ENCODE data around the gene CFAP99.

The CFAP99 gene

DNA sequence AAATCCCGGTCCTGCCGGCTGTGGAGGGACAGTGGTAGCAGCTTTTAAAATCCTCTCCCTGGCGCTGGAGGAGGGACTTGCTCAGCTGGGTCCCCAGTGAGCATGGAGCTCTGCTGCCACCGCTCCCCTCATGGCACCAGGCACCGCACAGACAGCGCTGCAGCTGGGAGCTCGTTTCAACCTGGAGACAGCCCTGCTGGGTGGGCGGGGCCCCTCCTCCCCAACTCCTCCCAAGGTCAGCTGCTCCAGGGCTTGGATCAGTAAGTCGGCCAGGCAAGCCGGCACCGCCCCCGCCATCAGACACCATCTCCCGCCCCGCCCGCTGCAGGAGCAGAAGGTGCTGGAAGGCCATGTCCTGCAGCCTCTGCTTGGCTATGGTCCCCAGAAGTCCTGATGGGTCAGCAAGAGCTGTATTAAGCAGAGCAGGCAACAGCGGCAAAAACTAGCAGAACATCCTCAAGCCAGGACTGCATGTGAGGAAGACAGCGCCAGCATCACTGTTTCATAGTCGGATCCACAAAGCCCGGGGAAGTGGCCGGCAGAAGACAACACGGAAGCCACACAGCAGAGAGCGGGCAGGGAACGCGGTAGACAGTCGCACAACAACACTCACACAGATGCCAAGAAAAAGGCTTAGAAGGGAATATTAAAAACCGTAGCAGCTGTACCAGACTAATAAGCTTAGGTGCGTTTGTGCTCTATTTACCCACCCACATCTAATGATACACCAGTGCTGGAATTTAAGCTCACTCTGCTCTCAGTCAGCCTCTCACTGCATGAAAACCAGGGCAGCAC lies 16.5 kb upstream of the CFAP99 start:
- Histone ChIP-seq H3K9ac (no peak overlapping the region), H3K79me2 (ENCODE audit: insufficient read depth, low read depth) (no peaks in the 10 kb centered on the region), H3K36me3 (ENCODE audit: insufficient read depth) (no peaks in the 10 kb centered on the region), H3K4me3 (IDR thresholded peaks at IDR 0.05; ENCODE audit: insufficient read depth, low read depth, low read length) (no peak overlapping the region), H3K27me3 (ENCODE audit: insufficient read depth, low read depth) (no peaks in the 10 kb centered on the region), H4K20me1 (ENCODE audit: insufficient read depth) (no peaks in the 10 kb centered on the region), H2AFZ (ENCODE audit: low read depth) (no peak overlapping the region), H3K4me2 (no peak overlapping the region), H3K27ac (no peak overlapping the region), H3K4me1 (ENCODE audit: low read depth, poor library complexity, severe bottlenecking) (no peaks in the 10 kb centered on the region)
- TF ChIP-seq, protein P1, sequence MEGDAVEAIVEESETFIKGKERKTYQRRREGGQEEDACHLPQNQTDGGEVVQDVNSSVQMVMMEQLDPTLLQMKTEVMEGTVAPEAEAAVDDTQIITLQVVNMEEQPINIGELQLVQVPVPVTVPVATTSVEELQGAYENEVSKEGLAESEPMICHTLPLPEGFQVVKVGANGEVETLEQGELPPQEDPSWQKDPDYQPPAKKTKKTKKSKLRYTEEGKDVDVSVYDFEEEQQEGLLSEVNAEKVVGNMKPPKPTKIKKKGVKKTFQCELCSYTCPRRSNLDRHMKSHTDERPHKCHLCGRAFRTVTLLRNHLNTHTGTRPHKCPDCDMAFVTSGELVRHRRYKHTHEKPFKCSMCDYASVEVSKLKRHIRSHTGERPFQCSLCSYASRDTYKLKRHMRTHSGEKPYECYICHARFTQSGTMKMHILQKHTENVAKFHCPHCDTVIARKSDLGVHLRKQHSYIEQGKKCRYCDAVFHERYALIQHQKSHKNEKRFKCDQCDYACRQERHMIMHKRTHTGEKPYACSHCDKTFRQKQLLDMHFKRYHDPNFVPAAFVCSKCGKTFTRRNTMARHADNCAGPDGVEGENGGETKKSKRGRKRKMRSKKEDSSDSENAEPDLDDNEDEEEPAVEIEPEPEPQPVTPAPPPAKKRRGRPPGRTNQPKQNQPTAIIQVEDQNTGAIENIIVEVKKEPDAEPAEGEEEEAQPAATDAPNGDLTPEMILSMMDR (conservative IDR thresholded peaks at IDR 0.05; ENCODE audit: low read depth, low read length): no peak

DNA sequence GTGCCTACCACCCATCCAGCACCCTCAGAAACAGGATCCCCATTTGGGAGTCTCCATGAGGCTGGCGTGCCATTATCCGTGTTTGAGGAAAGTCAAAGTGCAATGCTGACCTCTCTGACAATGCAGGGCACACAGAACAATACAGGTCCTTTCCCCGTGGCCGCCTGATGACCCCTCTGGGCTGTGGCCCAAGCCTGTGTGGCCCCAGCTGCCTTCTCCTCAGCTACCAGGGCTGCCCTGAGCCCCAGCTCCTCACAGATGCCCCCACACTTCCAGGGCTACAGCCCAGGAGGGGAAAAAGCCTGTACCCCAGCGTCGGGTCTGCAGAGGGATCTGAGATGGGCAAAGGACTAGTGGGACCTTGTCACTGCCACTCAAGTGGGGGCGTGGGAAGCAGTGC lies 15.8 kb upstream of the CFAP99 start:
- Histone ChIP-seq H3K4me2 (no peak overlapping the region), H3K9ac (no peak overlapping the region)

DNA sequence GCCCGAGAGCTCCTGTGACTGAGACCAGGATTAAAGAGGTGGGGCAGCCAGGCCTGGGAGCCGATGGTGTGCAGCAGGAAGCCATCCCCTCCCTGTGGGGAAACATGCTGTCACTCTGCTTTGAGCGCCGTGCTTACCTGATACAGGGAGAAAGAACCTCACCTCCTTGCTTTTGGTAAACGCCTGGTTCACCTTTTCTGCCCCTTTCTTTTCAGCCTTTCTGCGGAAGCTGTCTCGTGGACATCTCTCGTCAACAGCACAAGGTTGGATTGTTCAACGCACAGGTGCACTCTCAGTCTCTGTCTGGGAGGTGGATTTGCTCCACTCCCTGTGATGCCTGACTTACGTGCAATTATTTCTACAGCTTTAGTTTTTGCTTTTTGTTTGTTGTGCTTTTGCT lies 12.3 kb upstream of the CFAP99 start:
- H4K20me1 ChIP-seq (ENCODE audit: insufficient read depth): no peaks in the 10 kb centered on the region

More for the DNA sequence above, 15.8 kb upstream of the CFAP99 start:
- no peak overlapping the region for H3K4me3 ChIP-seq (IDR thresholded peaks at IDR 0.05; ENCODE audit: insufficient read depth, low read depth, low read length)
- H3K27me3 ChIP-seq (ENCODE audit: insufficient read depth, low read depth): no peaks in the 10 kb centered on the region
- TF ChIP-seq, protein P1 (conservative IDR thresholded peaks at IDR 0.05; ENCODE audit: low read depth, low read length): no peak
- H3K4me1 ChIP-seq (ENCODE audit: low read depth, poor library complexity, severe bottlenecking): no peaks in the 10 kb centered on the region
- no peak overlapping the region for H3K27ac ChIP-seq
- H3K79me2 ChIP-seq (ENCODE audit: insufficient read depth, low read depth): no peaks in the 10 kb centered on the region
- H3K36me3 ChIP-seq (ENCODE audit: insufficient read depth): no peaks in the 10 kb centered on the region
- no peaks in the 10 kb centered on the region for H4K20me1 ChIP-seq (ENCODE audit: insufficient read depth)
- no peak overlapping the region for H2AFZ ChIP-seq (ENCODE audit: low read depth)

DNA sequence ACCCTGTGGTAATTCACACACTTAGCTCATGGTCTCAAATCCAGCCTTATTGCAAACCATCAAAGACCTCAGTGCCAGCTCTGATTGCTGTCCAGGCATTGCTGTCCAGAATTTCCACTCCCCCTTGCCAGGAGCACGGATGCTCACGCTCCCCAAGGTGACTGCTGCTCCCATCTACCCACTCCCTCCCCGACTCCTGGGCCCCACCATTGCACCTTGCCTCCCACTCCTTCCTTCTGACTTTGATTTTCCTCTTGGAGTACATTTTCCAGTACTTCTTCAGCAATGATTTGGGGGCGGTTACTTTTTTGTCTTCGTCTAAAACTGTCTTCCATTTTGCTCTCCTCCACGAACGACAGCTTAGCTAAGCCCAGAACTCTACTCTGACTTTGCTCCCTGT lies 11.8 kb upstream of the CFAP99 start:
- H3K79me2 ChIP-seq (ENCODE audit: insufficient read depth, low read depth): no peaks in the 10 kb centered on the region
- H3K4me3 ChIP-seq (IDR thresholded peaks at IDR 0.05; ENCODE audit: insufficient read depth, low read depth, low read length): no peak overlapping the region
- no peak overlapping the region for H2AFZ ChIP-seq (ENCODE audit: low read depth)
- H3K36me3 ChIP-seq (ENCODE audit: insufficient read depth): no peaks in the 10 kb centered on the region
- no peak overlapping the region for H3K9ac ChIP-seq
- TF ChIP-seq, protein P1 (conservative IDR thresholded peaks at IDR 0.05; ENCODE audit: low read depth, low read length): no peak
- H3K4me2 ChIP-seq: no peak overlapping the region
- no peaks in the 10 kb centered on the region for H3K27me3 ChIP-seq (ENCODE audit: insufficient read depth, low read depth)
- H3K27ac ChIP-seq: no peak overlapping the region
- peaks cover 7% of the 10 kb centered on the region for H3K4me1 ChIP-seq (ENCODE audit: low read depth, poor library complexity, severe bottlenecking)
- H4K20me1 ChIP-seq (ENCODE audit: insufficient read depth): no peaks in the 10 kb centered on the region

More for the DNA sequence above, 12.3 kb upstream of the CFAP99 start:
- H3K79me2 ChIP-seq (ENCODE audit: insufficient read depth, low read depth): no peaks in the 10 kb centered on the region
- TF ChIP-seq, protein P1 (conservative IDR thresholded peaks at IDR 0.05; ENCODE audit: low read depth, low read length): no peak
- no peak overlapping the region for H3K4me3 ChIP-seq (IDR thresholded peaks at IDR 0.05; ENCODE audit: insufficient read depth, low read depth, low read length)
- no peaks in the 10 kb centered on the region for H3K27me3 ChIP-seq (ENCODE audit: insufficient read depth, low read depth)
- H3K4me2 ChIP-seq: no peak overlapping the region
- H3K36me3 ChIP-seq (ENCODE audit: insufficient read depth): no peaks in the 10 kb centered on the region
- no peak overlapping the region for H3K9ac ChIP-seq
- H3K4me1 ChIP-seq (ENCODE audit: low read depth, poor library complexity, severe bottlenecking): peaks cover 2% of the 10 kb centered on the region
- H3K27ac ChIP-seq: no peak overlapping the region
- H2AFZ ChIP-seq (ENCODE audit: low read depth): no peak overlapping the region
